ENCODE results near the gene TBC1D5.

The TBC1D5 gene

DNA sequence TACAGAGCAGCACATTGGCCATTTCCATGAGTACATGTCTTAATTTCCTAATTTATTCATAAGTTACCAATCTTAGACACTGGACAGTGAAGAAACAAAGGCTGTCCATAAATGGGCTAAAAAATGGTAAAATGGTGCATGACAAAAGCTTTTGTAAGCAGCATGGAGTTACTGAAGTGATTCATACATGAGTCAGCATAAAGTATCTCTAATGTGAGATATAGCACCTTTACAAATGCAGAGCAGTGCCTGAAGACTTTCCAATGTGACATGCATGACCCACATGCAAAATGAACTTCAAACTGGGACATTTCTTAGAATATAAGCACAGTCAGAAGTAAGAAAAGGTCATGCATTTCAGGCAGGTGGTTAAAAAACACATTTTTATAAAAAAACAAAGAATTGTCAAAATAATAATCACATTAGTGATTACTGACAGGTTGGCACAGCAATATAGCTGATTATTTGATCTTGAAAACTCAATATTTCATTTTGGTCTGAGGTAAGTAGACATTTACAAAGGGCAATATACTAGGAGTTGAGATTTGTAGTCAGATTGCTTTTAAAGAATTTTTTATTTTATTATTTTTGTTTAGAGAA, 558.4 kb downstream of the TBC1D5 start:
- FAIRE-seq (peak; percentile 68), DNase-seq (ENCODE audit: low spot score) (peak; percentile 46)

DNA sequence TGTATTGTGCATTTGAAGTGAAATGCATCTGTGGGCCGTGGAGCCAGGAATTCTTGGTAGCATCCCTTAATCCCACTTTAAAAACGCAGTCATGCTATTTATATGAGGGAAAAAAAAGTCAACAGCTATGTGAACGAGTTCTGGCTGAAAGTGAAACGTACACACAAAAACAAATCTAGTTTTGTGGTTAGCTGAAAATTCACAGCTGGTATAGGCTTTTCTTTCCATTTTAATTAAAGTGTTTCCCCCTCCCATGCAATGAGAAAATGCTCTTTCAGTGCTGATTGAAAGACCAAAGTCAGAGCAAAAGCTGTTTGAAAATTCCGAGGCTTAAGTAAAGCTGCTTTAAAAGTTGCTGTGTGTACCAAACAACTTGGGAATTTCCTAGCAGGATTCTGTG, 560.3 kb downstream of the TBC1D5 start:
- FAIRE-seq (no peak), DNase-seq (ENCODE audit: low spot score) (no peak)

DNA sequence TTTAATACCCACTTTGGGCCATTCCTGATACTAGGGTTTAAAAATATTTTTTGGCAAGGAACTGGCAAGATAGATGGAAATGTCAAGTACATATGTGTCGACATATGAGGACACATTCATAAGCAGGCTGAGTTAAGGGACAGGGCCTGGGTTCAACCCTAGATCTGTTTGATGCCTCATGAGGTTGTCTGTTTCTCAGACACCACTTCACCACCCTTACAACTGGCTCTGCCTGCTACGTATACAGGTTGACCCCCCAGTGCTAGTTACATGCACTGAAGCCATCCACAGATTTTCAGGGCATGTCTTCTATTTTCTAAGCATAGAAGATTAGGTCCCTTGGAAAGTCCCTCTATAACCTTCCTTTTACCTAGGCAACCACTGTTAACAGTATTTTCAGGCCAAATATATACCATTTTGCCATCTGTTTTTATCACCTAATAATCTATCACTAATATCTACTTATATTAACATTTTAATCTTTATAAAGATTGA, 561.0 kb downstream of the TBC1D5 start:
- no peak for DNase-seq (ENCODE audit: low spot score)
- no peak for FAIRE-seq

DNA sequence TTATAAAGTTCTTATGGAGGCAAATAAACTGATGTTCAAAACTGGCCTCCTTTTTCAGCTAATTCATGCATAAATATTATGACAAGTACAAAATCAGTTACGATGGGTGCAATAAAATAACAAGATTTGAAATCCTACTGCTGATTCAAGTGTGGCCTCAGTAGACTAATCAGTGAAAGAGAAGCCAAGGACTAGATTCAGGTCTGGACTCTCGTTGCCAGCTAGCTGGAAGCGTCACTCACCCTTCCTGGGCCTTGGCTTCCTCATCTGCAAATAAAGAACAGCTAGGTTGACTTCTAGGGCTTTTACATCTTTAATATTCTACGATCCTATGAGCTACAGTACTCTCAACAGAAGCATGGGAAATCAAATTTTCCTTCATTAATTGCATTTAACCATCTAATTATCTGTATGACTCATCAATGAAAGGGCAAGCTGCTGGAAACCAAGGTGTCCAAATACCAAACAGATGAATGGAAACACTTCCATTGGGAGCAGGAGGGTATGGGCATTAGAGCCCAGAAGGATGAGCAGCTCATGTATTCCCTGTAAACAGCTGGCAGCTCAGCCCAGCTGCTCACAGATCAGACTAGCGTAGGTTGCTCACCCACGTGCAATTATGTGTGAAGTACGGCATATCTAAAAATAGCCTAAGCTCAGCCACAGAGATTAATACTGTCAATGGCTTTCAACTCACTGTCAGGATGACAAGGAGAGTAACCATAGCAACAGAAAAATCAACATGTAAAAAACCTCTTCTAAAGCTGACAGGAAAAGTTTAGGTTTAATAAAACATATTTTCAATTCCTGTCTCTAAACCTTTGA, 562.8 kb downstream of the TBC1D5 start:
- FAIRE-seq = no peak
- no peak for DNase-seq (ENCODE audit: low spot score)

DNA sequence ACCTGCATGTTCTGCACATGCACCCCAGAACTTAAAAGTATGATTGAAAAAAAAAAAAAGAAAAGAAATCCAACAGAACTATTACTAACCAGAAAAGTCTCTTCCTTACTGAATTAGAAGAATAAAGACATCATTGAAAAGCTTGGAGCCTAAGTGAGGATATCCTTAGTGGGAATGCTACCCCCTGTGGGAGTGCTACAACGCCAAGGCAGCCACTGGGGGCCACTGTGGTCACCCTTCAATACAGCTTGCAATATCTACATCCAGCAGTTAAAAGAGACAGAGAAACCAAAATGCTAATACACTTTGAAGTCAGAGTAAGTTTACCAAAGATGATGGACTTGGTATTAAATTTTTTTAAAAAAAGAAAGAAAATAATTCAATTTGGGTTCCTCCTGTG, 565.7 kb downstream of the TBC1D5 start:
- FAIRE-seq (no peak), DNase-seq (ENCODE audit: low spot score) (no peak)

DNA sequence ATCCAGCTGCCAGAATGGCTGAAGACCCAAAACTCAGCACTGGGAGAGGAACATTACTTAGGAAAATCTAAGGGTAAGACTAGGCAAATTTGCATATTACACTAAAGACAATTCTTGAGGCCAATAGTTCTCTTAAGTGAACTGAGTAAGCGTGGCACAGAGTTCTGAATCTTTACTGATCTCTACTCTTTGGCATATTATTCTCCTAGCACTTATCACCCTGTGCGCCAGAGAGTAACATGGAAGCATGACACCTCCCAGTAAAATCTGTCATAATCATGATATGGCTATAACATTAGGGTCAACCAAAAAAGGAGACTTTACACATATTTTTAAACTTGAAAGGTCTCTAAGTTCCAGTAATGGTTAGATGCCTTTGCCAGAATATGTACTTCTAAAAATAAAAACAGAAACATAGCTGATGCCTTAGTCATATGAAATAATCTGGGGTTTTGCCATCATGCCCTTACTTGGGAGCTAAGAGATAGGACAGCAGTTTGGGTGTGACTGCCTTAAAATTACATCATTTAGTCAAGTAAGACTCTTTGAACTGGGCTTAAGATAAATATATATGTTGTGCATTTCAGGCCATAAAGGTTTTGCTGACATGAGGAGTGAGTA, 567.1 kb downstream of the TBC1D5 start:
- no peak for FAIRE-seq

DNA sequence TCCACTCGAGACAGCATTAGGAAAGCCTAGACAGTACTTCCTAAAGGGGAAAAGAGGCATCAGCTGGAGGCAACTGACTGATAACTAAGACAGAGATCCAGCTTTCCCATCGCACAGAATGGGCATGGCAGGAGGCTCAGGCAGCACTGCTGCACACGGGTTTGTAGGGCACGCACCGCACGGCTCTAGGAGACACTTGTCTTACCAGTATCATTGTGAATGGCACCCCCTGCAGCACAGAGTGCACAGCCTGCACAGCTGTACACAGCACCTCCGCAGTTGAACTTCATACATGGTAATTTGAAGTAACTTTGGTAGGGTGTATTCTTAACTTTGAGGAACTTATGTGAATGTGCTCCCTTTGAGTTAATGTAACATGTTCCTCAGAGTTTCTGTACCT, 576.1 kb downstream of the TBC1D5 start:
- no peak for FAIRE-seq
- DNase-seq (ENCODE audit: low spot score) = no peak

More for the DNA sequence above, 567.1 kb downstream of the TBC1D5 start:
- DNase-seq (ENCODE audit: low spot score) = no peak

DNA sequence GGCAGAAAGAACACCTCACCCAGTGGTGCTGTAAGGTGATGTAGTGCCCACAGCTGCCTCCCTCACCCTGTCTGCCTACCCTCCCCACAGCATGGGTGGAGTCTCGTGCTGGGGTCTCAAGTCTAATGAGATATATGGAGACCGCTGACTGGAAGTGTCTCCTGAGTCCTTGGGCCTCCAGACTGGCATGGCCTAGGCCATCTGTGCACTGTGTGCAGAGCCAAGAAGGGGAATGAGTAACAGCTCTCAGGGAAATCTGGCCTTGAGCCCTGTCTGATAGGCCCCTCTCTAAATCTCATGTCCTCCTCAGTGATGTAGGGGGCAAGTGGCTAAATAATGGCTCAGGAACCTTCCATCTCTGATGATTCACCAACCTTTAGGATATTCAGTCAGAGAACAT, 580.3 kb downstream of the TBC1D5 start:
- no peak for DNase-seq (ENCODE audit: low spot score)
- FAIRE-seq = no peak

DNA sequence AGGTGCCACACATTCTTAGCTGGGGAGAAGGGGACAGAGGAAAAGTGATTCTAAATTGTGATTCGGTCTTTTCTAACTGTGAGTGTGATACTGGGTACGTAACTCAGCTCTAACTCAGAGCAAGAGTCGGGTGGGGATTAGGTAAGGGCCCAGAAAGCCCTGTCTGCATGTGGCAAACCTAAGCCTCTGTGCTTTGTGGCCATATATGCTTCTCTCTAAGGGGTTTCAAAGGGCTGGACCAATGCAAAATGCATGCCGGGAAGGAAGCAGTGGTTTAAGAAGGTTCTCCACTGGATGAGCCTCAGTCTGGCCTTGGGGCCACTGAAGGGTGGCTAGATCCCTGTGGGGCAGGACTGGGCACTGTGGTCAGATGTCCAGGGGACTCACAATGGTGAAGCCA, 581.8 kb downstream of the TBC1D5 start:
- FAIRE-seq (no peak), DNase-seq (ENCODE audit: low spot score) (no peak)

DNA sequence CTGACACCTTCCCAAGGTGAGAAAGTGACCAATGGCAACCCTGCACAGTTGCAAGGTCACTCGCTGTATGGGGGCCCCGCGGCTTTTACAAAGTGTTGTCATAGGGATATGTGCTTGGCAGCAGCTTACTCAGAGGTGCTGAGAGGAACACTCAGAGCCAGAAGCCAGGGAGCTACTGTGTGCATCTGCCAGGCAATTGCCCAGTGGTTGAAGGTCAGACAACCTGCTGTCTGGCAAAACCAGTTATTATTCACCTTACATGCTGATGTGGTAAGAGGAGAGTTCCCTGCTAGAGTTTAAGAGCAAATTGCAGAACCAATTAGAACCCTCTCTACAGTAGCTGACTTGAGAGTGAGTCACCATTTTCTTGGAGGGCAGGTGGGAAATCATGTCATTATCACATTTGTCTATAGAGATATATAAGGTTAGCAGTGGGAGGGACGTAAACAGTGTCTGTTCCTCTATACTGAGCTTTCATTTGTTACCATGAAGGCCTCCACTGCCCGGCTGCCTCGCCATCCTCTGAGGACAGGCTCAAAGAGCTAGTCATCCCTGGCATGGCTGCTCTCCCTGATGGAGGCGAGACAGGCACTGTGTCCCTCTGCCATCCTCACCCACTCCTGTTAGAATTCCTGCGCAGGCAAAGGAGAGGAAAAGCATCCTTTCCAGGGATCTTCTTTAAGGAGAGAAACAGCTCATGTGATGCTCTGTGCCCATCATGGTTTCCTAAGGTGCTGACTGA, 583.3 kb downstream of the TBC1D5 start:
- FAIRE-seq (no peak), DNase-seq (ENCODE audit: low spot score) (peak; percentile 16)

DNA sequence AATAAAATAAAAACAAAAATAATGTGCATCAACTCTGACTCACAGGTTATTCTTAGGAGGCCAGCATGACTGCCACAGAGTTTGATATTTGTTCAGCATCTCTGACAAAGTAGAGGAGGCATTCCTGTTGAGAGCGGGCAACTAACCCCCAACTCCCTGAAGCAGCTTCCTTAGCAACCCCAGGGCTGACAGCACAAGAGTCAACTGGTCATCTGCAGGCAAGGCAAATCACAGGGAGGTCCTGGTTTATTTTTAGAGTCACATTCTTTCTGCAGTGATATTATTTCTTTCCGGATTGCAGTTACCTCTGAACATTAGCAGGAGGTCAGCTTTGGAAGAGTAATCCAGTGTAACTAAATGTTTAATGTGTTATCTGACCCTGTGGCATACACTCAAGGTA, 584.7 kb downstream of the TBC1D5 start:
- DNase-seq (ENCODE audit: low spot score) (no peak), FAIRE-seq (no peak)

DNA sequence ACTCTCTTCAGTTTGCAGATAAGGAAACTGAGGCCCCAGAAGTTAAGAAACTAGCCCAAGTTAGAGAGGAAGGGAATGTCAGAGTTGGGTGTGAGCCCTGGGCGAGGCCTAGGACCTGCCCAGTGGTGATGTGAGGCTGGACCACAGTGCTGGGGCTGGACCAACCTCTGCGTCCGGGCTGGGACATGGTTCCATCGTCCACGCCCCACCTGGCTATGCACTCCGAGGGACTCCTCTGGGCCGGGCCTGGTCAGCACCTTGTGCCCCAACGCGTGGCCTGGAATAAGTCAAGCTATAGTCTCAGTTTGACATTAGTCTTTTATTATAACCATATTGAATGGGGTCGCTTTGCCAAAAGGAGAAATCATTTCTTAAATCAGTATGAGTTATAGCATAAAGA, 585.6 kb downstream of the TBC1D5 start:
- DNase-seq (ENCODE audit: low spot score) (no peak), FAIRE-seq (no peak)

DNA sequence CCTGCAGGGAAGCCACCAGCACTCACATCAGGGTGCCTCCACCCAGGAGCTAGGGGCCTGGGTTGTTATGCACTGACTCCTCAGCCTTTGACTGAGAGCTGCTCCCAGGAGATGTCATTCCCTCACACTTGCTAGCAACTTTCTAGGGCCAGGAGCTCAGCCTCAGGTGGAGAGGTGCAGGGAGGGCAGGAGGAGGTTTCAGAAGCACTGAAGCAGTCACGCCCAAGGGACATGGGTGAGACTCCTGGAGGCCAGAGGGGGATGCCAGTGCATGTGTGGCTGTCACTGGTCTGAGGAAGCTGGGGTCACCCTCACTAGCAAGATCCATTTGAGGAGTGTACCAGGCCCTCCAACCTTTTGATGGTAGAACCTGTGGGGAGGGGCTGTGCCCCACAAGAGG, 586.5 kb downstream of the TBC1D5 start:
- DNase-seq (ENCODE audit: low spot score) (no peak), FAIRE-seq (no peak)

DNA sequence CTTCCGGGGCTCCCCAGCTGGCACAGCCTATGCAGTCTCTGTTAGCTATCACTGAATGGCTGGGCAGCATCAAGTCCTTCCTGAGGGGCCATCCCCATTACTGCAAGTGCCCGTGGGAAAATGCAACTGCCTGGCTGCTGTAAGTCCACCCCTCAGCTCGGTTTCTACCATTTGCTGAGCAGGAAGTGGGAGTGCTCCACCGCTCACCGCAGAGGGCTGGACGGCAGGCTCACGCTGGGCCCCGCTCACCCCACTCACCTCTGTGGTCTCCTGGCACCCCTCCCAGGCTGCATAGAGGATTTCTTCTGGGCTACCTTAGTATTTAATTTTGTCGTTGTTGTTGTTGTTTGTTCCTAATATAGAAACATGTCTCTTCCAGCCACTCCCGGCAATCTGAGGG, 587.5 kb downstream of the TBC1D5 start:
- FAIRE-seq (no peak), DNase-seq (ENCODE audit: low spot score) (no peak)

DNA sequence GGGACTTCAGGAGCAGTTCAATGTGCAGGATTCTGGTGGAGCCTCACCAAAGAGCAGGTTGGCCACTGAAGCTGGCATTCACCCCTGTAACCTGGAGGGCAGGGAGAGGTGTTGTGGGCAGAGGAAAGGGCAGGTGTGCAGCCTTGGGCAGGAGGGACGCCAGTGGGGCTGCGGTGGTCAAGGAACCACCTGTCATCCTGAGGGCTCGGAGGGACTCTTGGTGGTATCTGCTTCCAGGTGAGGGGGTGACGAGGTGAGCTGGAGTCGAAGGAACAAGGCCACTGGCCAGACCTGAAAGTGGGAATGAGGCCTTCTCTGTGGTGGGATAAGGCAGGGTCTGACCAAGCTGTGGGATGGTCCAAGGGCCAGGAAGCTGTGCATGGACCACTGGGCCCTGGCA, 588.2 kb downstream of the TBC1D5 start:
- FAIRE-seq (no peak), DNase-seq (ENCODE audit: low spot score) (no peak)

DNA sequence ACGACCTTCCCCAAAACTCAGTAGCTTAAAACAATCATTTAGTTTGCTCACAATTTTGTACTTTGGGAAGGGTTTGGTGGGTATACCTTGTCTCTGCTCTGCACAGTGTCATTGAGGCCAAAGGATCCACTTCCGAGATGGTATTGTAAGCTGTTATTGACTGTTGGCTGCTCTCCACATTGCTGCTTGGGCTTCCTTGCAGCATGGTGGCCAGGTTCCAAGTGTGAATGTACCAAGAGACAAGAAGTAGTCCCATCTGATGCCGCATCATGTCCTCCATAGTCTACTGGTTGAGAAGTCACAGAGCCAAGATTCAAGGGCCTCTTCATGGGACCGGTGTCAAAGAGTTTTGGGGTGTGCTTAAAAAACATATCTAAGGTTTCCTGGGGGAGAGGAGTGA, 589.2 kb downstream of the TBC1D5 start:
- FAIRE-seq = no peak
- no peak for DNase-seq (ENCODE audit: low spot score)

DNA sequence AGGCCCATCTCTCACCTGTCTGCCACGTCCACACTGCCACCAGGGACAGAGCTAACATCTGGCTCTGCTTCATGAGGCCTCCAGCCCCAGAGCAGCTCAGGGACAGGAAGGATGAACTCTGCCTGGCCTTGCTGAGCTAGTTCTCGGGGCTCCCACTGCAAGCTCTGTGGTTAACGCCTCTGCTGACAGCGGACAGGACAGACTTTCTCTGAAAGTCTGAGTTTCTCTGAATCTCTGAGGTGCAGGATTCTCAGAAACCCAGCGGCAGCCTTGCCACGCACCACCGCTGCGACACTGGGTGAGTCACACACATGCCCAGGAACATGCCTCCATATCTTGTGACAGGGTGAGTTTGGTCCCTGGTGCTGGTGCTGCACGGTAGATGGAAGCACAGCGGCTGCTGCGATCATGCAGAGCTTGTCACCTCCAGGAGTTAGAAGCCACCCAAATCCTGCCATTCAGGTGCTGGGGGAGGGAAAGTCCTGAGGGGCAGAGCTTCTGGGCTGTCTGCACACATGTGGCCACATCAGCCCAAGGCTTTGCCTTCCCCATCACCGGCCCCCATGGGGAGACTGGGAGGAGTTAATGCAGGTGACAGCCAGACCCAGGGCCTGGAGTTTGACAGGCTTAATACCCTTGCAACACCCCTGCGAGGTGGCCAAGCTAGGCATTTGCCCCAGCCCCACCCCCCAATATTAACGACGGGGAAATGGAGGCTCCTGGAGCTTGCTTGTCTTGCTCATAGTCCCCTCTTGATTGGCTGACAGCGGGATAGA, 590.6 kb downstream of the TBC1D5 start:
- FAIRE-seq (no peak), DNase-seq (ENCODE audit: low spot score) (no peak)

DNA sequence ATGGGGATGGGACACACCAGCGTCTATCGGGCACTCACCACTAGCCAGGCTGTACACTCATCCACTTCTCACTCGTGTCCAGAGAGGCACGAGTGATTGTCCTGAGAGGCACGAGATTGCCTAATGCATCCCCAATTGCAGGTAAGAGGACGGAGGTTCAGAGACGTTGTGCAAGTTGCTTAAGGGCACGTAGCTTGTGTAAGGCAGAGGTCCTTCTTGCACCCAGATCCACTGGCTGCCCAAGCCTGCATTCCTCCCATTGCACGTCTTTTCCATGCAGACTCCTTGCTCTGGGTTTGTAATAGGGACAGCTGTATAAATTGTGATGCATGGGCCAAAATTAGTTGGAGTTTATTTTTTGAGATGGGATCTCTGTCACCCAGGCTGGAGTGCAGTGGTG, 593.4 kb downstream of the TBC1D5 start:
- FAIRE-seq = no peak

DNA sequence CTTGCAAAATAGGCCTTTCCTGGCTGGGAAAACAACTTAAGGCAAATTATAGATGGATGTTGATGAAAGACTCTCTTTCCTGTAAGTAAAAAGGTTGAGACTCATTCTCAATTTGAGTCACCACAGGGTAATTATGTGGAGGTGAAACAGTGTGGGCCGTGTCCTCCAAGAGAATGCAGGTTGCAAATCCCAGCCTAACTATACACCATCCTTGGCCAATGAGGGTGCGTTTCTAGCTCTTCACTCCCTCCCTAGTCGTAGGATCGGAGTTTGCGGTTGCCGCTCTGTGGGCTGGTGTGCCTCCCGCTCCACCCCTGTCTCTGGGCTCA, 597.8 kb downstream of the TBC1D5 start:
- FAIRE-seq = no peak
- no peak for DNase-seq (ENCODE audit: low spot score)

More for the DNA sequence above, 593.4 kb downstream of the TBC1D5 start:
- DNase-seq (ENCODE audit: low spot score) = no peak

DNA sequence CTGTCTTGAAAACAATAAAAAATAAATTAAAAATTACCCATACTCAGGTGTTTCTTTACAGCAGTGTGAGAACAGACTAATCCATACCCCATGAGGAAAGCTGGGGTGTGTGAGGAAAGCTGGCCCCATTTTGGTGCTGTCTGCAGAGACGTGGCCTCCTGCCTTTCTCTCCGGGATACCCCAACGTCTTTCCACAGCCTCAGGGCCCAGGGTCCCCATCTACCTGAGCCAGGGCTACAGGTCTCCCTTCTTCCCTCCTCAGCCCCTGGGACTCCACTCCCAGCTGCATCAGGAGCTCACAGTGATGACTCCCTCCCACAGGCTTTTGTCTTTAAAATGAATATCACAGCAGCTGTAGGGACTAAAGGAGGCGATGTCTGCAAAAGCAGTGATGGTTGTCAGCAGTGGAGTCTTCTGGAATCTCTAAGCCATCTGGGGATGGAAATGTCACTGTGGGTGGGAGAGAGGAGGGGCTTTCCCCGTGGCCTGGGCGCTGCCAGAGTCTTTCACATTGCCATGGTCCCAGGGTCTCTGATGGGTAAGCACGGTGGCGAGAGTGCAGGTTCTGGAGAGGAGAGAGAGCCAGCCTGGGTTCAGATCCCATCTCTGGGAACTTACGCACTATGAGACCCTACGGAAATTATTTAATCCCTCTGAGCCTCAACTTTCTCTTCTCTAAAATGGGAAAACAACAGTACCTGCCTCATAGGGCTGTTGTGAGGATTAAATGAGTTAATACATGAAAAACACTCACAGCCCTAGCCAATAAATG, 598.4 kb downstream of the TBC1D5 start:
- DNase-seq (ENCODE audit: low spot score) (no peak), FAIRE-seq (no peak)
